GM13977 (cell line): ENCODE measurements around the gene HCRTR1.
A peak's percentile ranks its signal among the peaks of the same experiment; 100 is the strongest.

Source experiments
- DNase-seq: peaks from one replicate; pipeline ENCODE4 v3.0.0; 2012; ENCODE audit warnings: low spot score
- in situ Hi-C: fragments of 300-500 bp; cut with MboI; formaldehyde crosslinking; loops from one replicate; pipeline ENCODE4 v1.12.0; 2022; ENCODE audit warnings: low sequenced_read_pairs, low pct_unique_long_range_greater_than_20kb, mixed read lengths, inconsistent platforms; ENCODE audit not compliant: unreplicated experiment
- TF ChIP-seq, protein P1 (sequence below): IDR thresholded peaks from 2 replicates; pipeline ENCODE4 v1.5.1; 2012; ENCODE audit warnings: mild to moderate bottlenecking, control low read depth; ENCODE audit not compliant: insufficient read depth; ENCODE audit errors: extremely low read depth, missing control alignments

Gene HCRTR1

DNA sequence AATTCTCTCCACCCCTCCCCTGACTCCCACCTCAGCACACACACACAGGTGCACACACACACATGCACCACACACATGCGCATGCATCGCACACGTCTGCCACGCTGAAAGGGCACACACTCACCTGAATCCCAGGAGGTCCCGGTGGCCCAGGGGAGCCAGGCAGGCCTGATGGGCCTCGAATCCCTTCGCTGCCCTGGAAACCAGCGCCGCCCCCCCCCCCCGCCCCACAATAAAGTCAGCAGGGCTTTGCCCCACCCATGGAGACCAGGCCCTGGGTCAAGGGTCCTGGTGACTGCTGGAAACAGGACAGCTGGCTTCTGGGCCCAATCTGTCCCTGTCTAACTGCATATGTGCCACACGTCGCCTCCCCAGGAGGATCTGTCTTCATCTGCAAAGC lies 45.0 kb downstream of the HCRTR1 start:
- no peak for DNase-seq
- TF ChIP-seq, protein P1, sequence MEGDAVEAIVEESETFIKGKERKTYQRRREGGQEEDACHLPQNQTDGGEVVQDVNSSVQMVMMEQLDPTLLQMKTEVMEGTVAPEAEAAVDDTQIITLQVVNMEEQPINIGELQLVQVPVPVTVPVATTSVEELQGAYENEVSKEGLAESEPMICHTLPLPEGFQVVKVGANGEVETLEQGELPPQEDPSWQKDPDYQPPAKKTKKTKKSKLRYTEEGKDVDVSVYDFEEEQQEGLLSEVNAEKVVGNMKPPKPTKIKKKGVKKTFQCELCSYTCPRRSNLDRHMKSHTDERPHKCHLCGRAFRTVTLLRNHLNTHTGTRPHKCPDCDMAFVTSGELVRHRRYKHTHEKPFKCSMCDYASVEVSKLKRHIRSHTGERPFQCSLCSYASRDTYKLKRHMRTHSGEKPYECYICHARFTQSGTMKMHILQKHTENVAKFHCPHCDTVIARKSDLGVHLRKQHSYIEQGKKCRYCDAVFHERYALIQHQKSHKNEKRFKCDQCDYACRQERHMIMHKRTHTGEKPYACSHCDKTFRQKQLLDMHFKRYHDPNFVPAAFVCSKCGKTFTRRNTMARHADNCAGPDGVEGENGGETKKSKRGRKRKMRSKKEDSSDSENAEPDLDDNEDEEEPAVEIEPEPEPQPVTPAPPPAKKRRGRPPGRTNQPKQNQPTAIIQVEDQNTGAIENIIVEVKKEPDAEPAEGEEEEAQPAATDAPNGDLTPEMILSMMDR, result no peak
- in situ Hi-C loops, result loop anchor here (10.0 to 25.0 kb wide), 5 partner anchors 52 to 750 kb away; partner anchors contain the start of gene TMEM39B

DNA sequence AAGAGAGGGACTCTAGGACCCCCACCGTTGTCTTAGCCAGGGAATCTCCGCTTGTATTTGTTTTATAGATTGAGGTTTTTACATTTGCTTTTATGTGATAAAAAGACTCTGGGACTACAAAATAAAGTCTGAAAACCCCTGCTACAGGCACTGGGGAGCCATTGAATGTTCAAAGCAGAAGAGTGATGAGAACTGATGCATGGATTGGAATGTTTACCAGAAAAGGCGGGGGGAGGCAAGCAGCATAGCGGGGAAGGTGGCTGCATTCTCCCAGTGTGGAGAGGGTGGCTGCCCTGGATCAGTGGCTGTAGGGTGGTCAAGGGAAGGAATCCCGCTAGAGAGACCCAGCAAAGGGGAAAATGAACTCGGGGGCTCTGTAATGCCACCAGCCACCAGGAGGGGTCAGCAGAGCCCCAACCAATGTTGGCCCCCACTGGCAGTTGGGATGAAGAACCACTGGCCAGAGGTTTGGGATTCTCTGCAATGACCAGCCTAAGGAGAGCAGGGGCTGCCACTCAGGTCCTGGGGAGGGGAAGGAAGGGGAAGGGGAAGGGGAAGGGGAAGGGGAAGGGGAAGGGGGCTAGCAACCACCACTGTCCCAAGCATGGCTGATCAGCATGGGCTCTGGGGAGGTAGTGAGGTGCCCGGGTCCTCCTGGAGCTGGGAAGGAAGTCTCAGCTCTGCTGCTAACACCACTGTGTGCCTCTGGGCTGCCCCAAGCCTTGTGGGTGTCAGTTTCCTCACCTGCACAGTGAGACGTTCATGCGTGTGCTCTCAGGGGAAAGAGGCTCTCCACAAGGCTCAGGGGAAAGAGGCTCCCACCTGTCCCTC lies 46.3 kb downstream of the HCRTR1 start:
- peak; percentile 88 for DNase-seq
- TF ChIP-seq, protein P1, result peak; percentile 98
- in situ Hi-C loops, result loop anchor here (10.0 to 25.0 kb wide), 5 partner anchors 51 to 748 kb away; partner anchors contain the start of gene TMEM39B

DNA sequence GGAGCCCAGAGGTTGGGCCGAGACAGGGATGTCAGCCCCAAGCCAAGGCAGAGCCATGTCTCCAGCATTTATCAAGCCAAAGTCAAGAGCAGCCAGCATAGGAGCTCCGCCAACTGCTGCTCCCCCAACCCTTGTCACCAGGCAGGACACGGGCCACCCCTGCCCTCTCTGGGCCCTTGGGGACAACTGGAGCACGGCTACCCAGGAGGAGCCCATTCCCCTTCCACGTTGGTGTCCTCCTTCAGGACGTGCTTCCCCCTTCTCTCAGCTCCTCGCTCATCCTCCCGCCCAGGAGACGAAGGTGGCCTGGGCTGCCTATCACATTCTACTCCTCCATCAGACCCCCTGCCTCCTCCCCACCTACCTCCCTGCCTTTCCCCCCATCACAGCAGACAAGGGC lies 47.0 kb downstream of the HCRTR1 start:
- TF ChIP-seq, protein P1, result no peak
- in situ Hi-C loops, result loop anchor here (10.0 to 25.0 kb wide), 5 partner anchors 50 to 748 kb away; partner anchors contain the start of gene TMEM39B
- no peak for DNase-seq

DNA sequence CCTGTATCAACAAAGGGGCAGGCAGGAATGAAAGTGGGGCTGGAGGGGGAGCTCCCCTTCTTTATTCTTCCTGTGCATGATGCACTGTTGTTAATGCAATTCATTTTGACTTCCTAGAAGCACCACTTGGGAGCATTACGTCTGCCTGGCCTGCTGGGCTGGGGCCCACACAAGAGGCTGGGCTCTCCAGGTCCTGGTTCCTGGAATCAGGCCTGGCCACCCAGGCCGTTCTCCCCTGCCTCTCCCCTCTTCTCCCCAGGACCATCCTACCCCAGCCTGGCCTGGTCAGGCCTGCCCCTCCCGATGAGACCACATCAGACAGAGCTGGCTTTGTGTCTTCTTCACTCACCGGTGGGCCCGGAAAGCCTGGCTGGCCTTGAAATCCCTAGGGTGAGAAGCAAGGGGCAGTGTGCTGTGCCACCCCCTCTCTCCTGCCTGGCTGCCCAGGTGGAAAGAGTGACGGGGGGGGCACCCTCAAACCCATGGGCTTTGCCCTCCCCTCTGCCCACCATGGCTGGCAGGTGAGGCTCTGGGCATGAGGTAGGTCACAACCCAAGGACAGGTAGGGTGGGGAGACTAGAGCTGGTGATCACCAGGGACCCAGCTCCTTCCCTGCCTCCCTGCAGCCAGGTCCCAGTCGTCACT lies 47.9 kb downstream of the HCRTR1 start:
- TF ChIP-seq, protein P1, result no peak
- in situ Hi-C loops, result loop anchor here (10.0 to 25.0 kb wide), 5 partner anchors 49 to 747 kb away; partner anchors contain the start of gene TMEM39B
- DNase-seq, result no peak

DNA sequence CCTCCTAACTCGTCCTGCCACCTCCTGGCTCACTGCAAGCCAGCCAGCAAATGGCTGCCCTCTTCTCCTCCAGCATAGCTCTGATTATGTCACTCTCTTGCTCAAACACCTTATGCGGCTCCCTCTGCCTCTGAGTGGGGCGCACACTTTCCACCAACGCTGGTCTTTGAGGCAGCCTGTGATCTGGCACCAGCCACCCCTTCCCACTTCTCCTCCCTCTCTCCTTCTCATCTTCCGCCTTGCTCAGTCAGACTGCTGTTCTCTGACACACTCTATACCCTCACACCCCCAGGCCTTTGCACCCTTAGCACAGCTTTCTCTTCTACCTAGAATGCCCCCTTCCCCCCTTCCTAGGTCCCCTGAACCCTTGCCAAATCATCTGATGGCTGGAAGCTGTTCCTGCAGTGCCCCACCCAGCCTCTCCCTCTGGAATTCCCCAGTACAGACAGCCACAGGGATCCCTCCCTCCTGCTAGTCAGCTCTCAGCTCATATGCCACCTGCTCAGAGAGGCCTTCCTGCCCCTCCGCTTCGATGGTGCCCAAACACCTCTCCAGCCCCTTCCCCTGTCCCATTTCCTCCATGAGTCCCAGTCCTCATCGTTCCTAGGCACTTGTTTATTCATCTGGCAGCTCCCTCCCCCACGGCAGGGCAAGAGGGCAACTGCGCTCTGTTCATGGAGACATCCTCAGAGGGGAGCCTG lies 48.9 kb downstream of the HCRTR1 start:
- no peak for DNase-seq
- in situ Hi-C loops, result loop anchor here (10.0 to 25.0 kb wide), 5 partner anchors 48 to 746 kb away; partner anchors contain the start of gene TMEM39B

More for the DNA sequence above, 48.9 kb downstream of the HCRTR1 start:
- TF ChIP-seq, protein P1, result no peak
